Panc1 (cell line): ENCODE measurements around the gene IDH2. TPM values are rescaled to one million over a fixed set of nuclear protein-coding genes. Genes with fewer than 3 reads are reported as not detected.

Source experiments
- ATAC-seq: fragments of 200-7000 bp; cut with Tn5 transposase; 2 replicates; pipeline ENCODE4 v1.9.1; 2020; ENCODE audit warnings: mild to moderate bottlenecking, moderate library complexity
- BruUV-seq: library from RNA; stranded (reverse); fragments of 400-500 nt; replicated peaks from 2 replicates; lab custom pipeline; 2021; lab: Mats Ljungman, UMichigan
- CTCF ChIA-PET: fragments of 300-600 bp; sonication (Branson Sonifier 250); formaldehyde crosslinking; loops from one replicate; lab custom pipeline; 2022; ENCODE audit warnings: antibody characterized with exemption; lab: Charles Lee
- POLR2A ChIA-PET: fragments of 300-600 bp; sonication (Branson Sonifier 250); formaldehyde crosslinking; loops from one replicate; lab custom pipeline; 2022; ENCODE audit warnings: antibody characterized with exemption; lab: Charles Lee
- DNase-seq: peaks from one replicate; pipeline ENCODE4 v3.0.0-alpha.2; 2010; ENCODE audit warnings: low read depth, low spot score
- H3K27ac ChIP-seq: 2 replicates; pipeline ENCODE4 v1.5.1; 2011; ENCODE audit warnings: mild to moderate bottlenecking, low read length, inconsistent platforms
- H3K27me3 ChIP-seq: fragments of 200-500 bp; sonication (Bioruptor generic); 2 replicates; pipeline ENCODE4 v1.6.0; 2014; ENCODE audit warnings: low read length, inconsistent platforms; ENCODE audit not compliant: control insufficient read depth, insufficient read depth
- H3K36me3 ChIP-seq: fragments of 200-500 bp; sonication (Bioruptor generic); 2 replicates; pipeline ENCODE4 v1.5.1; 2014; ENCODE audit warnings: inconsistent platforms, mild to moderate bottlenecking, low read length, moderate library complexity; ENCODE audit not compliant: control insufficient read depth, insufficient read depth
- H3K4me1 ChIP-seq: 2 replicates; pipeline ENCODE4 v1.5.1; 2011; ENCODE audit warnings: inconsistent platforms, mild to moderate bottlenecking, low read length, moderate library complexity; ENCODE audit not compliant: control insufficient read depth, insufficient read depth
- H3K4me3 ChIP-seq, 2 experiments: 2 replicates each; pipeline ENCODE4 v1.5.1; 2011 to 2012; ENCODE audit warnings: low read depth in 2 of 2, low read length in 2 of 2, mild to moderate bottlenecking in 2 of 2, inconsistent platforms in 1 of 2, moderate library complexity in 1 of 2
- H3K9me3 ChIP-seq: fragments of 200-500 bp; sonication (Bioruptor generic); 2 replicates; pipeline ENCODE4 v1.5.1; 2014; ENCODE audit warnings: low read depth, mild to moderate bottlenecking, inconsistent platforms, low read length, moderate library complexity; ENCODE audit not compliant: control insufficient read depth, insufficient read depth
- POLR2AphosphoS5 ChIP-seq: IDR thresholded peaks from 2 replicates; pipeline ENCODE4 v1.6.1; 2012; ENCODE audit warnings: mild to moderate bottlenecking, low read depth, low read length, moderate library complexity
- SIN3A ChIP-seq: IDR thresholded peaks from 2 replicates; pipeline ENCODE4 v1.6.1; 2012; ENCODE audit warnings: low read depth, mild to moderate bottlenecking, low read length, moderate library complexity, borderline replicate concordance; ENCODE audit not compliant: insufficient read depth
- TCF7L2 ChIP-seq: IDR thresholded peaks from 2 replicates; pipeline ENCODE4 v1.6.1; 2011; ENCODE audit warnings: mild to moderate bottlenecking, low read depth, low read length, inconsistent platforms
- in situ Hi-C: cut with HindIII; loops from 2 replicates; pipeline ENCODE4 v1.10.0; 2016; ENCODE audit warnings: low sequenced_read_pairs, low pct_unique_long_range_greater_than_20kb
- intact Hi-C: fragments of 100-400 bp; cut with micrococcal nuclease; formaldehyde crosslinking; loops from one replicate; pipeline ENCODE4 v1.10.0; 2022; ENCODE audit not compliant: unreplicated experiment
- total RNA-seq: library from RNA; stranded (reverse); gene quantifications from one replicate; pipeline ENCODE4 v1.2.1, GENCODE V29; 2021; ENCODE audit not compliant: unreplicated experiment
- TF ChIP-seq, protein P1 (sequence below): fragments of 450-650 bp; IDR thresholded peaks from 2 replicates; pipeline ENCODE4 v1.5.1; 2017; ENCODE audit warnings: mild to moderate bottlenecking
- TF ChIP-seq, protein P2 (sequence below), 2 experiments: IDR thresholded peaks; 2 replicates each; pipeline ENCODE4 v1.6.1; 2011 to 2012; ENCODE audit warnings: low read depth in 2 of 2, control low read depth in 1 of 2, low read length in 1 of 2, mild to moderate bottlenecking in 1 of 2, moderate library complexity in 1 of 2; ENCODE audit not compliant: insufficient read depth in 1 of 2

IDH2 gene
- total RNA-seq, 1 experiment from 2014 or later: 197 TPM

DNA sequence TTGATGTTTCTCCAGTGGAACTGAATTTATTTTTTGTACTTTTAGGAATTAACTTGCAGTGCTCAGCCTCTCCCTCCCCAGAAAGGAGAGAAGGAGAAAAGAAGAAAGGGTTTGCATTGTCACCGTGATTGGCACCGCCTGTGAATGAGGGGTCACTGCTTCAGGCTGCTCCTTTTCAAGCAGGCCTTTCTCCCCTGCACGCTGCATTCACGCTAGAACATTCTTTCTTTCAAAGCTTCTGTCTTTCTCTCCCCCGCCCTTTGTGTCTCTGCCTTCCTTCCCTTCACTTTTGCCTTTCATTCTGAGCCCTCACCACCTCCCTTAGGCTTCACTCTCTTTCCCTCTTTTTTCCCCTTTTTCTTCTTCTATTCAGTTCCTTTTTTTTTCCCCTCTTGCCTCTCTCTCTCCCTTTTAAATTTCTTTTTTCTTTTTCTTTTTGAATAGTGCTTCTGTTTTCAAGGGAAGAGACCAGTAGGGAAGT lies 58.7 kb downstream of the IDH2 start:
- CTCF ChIA-PET: no interaction called here
- in situ Hi-C loops (no loop called here), intact Hi-C loops (no loop called here)
- BruUV-seq: no TSS peak
- Histone ChIP-seq H3K4me3 (no peak overlapping the region), H3K9me3 (no peaks in the 10 kb centered on the region), H3K36me3 (no peaks in the 10 kb centered on the region), H3K27ac (no peak overlapping the region), H3K4me1 (no peaks in the 10 kb centered on the region), H3K27me3 (no peaks in the 10 kb centered on the region)
- TF ChIP-seq SIN3A: no peak
- no peak for DNase-seq
- POLR2A ChIA-PET: no interaction called here
- no peak for ATAC-seq

DNA sequence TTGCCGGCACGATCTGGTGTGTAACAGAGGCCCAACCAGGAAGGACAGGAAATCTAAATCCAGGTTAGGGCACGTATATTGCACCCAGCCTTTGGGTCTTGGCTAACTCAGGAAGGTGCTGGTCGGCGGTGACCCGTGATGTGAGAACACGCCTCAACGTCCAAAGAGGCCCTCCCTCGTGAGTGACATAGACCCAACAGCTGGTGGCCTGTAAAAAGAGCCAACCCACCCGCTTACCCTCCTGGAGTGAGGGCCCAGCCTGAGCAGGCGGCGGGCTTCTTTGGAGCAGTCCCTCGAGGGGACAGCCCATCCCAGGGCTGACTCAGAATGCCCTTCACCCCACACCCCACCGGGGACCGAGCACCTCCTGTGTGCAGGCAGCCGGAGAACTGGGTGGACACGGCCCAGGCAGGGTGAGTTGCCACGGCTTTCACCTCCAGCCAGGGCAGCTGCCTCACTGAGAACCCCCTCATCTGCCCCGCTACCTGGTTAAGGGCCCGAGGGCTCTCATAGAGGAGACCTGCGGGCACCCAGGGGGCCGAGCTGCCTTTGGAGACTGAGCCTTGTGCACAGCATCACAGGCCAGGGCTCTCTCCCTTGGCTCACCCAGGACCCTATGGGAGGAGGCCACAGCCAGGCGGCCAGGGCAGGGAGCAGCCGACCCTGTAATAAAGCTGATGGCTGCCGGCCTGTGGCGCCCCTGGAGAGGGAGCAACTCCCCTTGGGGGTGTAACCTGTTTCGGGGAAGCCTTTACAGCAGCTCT lies 59.3 kb downstream of the IDH2 start:
- in situ Hi-C loops: no loop called here
- CTCF ChIA-PET: no interaction called here
- Histone ChIP-seq H3K9me3 (no peaks in the 10 kb centered on the region), H3K4me3 (no peak overlapping the region), H3K27me3 (no peaks in the 10 kb centered on the region), H3K27ac (no peak overlapping the region), H3K4me1 (no peaks in the 10 kb centered on the region), H3K36me3 (no peaks in the 10 kb centered on the region)
- intact Hi-C loops: no loop called here
- no TSS peak for BruUV-seq
- TF ChIP-seq POLR2AphosphoS5: no peak
- no peak for TF ChIP-seq TCF7L2
- TF ChIP-seq, protein P1, sequence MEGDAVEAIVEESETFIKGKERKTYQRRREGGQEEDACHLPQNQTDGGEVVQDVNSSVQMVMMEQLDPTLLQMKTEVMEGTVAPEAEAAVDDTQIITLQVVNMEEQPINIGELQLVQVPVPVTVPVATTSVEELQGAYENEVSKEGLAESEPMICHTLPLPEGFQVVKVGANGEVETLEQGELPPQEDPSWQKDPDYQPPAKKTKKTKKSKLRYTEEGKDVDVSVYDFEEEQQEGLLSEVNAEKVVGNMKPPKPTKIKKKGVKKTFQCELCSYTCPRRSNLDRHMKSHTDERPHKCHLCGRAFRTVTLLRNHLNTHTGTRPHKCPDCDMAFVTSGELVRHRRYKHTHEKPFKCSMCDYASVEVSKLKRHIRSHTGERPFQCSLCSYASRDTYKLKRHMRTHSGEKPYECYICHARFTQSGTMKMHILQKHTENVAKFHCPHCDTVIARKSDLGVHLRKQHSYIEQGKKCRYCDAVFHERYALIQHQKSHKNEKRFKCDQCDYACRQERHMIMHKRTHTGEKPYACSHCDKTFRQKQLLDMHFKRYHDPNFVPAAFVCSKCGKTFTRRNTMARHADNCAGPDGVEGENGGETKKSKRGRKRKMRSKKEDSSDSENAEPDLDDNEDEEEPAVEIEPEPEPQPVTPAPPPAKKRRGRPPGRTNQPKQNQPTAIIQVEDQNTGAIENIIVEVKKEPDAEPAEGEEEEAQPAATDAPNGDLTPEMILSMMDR: no peak
- no peak for TF ChIP-seq SIN3A
- TF ChIP-seq, protein P2, sequence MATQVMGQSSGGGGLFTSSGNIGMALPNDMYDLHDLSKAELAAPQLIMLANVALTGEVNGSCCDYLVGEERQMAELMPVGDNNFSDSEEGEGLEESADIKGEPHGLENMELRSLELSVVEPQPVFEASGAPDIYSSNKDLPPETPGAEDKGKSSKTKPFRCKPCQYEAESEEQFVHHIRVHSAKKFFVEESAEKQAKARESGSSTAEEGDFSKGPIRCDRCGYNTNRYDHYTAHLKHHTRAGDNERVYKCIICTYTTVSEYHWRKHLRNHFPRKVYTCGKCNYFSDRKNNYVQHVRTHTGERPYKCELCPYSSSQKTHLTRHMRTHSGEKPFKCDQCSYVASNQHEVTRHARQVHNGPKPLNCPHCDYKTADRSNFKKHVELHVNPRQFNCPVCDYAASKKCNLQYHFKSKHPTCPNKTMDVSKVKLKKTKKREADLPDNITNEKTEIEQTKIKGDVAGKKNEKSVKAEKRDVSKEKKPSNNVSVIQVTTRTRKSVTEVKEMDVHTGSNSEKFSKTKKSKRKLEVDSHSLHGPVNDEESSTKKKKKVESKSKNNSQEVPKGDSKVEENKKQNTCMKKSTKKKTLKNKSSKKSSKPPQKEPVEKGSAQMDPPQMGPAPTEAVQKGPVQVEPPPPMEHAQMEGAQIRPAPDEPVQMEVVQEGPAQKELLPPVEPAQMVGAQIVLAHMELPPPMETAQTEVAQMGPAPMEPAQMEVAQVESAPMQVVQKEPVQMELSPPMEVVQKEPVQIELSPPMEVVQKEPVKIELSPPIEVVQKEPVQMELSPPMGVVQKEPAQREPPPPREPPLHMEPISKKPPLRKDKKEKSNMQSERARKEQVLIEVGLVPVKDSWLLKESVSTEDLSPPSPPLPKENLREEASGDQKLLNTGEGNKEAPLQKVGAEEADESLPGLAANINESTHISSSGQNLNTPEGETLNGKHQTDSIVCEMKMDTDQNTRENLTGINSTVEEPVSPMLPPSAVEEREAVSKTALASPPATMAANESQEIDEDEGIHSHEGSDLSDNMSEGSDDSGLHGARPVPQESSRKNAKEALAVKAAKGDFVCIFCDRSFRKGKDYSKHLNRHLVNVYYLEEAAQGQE (IDR thresholded peaks at IDR 0.05; ENCODE audit: insufficient read depth in 1 of 2, low read depth in 2 of 2, low read length in 1 of 2): no peak
- DNase-seq (no peak), ATAC-seq (0 out of 2 replicates have a peak, but pooled peaks have one; percentile 46)
- POLR2A ChIA-PET: no interaction called here

DNA sequence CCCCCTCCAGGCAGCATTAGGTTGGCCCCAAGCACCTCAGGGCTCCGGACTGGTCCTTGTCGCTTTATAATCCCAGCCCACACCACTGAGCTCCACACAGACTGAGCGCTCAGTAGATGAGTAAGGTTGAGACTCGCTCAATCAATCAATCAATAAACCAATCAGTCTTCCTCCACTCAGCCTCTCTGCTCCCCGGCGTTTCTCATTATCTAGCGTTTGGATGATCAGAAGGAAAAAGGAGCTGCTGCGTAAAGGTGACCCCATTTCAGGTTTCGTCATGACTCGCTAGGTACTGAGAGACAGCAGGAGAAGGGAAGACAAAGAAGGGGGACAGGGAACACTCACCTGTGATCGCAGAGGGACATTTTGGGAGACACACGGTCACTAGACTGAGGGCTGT lies 59.9 kb downstream of the IDH2 start:
- TF ChIP-seq, protein P1: no peak
- TF ChIP-seq, protein P2 (IDR thresholded peaks at IDR 0.05; ENCODE audit: insufficient read depth in 1 of 2, low read depth in 2 of 2, low read length in 1 of 2): no peak
- TF ChIP-seq POLR2AphosphoS5: no peak
- H3K27me3 ChIP-seq: no peaks in the 10 kb centered on the region
- ChIA-PET POLR2A (interaction anchor here (0.6 kb wide), 1 partner anchor 516 kb away, joined by 19 read pairs; no protein-coding TSS in a partner anchor), CTCF (no interaction called here)
- no peak for DNase-seq
- no peak for ATAC-seq
- no peaks in the 10 kb centered on the region; the same call in 1 of the 2 replicates for H3K4me1 ChIP-seq
- no peaks in the 10 kb centered on the region for H3K36me3 ChIP-seq
- in situ Hi-C loops: no loop called here
- H3K4me3 ChIP-seq: no peak overlapping the region
- H3K27ac ChIP-seq: no peak overlapping the region
- H3K9me3 ChIP-seq: no peaks in the 10 kb centered on the region
- no TSS peak for BruUV-seq
- intact Hi-C loops: no loop called here
